PFSK-1 (cell line): ENCODE measurements around the gene ABCG1.

Source experiments
- FOXP2 ChIP-seq: optimal IDR thresholded peaks from 2 replicates; pipeline ENCODE3; 2011; ENCODE audit warnings: borderline replicate concordance, control low read depth, inconsistent platforms; ENCODE audit not compliant: insufficient read depth; ENCODE audit errors: extremely low read length, extremely low read depth
- POLR2AphosphoS5 ChIP-seq: IDR thresholded peaks from 2 replicates; pipeline ENCODE4 v1.6.1; 2012; ENCODE audit warnings: low read depth, mild to moderate bottlenecking, control low read depth, low read length, moderate library complexity
- REST ChIP-seq, 2 experiments: IDR thresholded peaks; 2 replicates each; pipeline versions ENCODE4 v1.6.1 to v1.8.0; 2011 to 2012; ENCODE audit warnings: low read depth in 2 of 2, low read length in 2 of 2, control low read depth in 1 of 2, inconsistent platforms in 1 of 2, mild to moderate bottlenecking in 1 of 2, moderate library complexity in 1 of 2; ENCODE audit not compliant: insufficient read depth in 1 of 2

- TF ChIP-seq FOXP2, result no peak
- no peak for TF ChIP-seq POLR2AphosphoS5
- no peak for TF ChIP-seq REST (IDR thresholded peaks at IDR 0.05; ENCODE audit: insufficient read depth in 1 of 2, low read depth in 2 of 2, low read length in 2 of 2)
Measured at GRCh38 chr21:42174173-42174572, 44.8 kb upstream of the ABCG1 start.
